ENCODE data around the gene TMEM31.

TMEM31 gene

DNA sequence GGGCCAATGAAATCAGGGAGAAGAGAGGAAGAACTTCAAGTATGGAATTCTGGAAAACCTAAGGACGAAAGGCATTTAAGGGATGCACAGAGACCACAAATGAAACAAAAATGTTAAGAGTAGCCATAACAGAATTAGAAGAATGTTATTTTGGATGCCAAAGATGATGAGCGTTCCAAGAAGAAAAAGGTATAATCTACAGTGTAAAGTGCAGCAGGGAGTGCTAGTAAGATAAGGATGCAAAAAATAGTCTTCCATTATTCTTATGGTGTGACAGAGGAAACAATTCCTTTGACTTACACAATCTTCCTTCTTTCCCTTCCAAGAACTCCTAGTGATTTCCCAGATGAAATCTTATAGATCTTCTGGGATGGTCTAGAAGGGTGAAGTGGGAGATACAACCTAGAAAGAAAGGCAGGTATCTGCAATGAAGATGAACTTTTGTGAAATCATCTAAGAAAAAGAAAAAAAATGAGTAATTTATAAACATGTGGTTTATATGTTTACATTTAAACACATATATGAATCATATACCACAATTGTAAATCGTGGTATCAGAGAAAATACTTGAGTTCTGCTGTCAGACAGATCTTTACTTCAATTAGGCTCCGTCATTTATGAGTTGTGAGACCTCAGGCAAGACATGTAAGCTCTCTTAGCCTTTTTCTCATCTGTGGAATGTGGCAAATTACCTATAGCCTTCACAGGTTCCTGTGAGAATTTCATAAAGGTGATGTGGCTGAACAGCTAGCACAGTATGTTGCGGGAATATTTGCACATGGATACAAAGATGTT, 32.3 kb upstream of the TMEM31 start:
- TF ChIP-seq, protein P1, sequence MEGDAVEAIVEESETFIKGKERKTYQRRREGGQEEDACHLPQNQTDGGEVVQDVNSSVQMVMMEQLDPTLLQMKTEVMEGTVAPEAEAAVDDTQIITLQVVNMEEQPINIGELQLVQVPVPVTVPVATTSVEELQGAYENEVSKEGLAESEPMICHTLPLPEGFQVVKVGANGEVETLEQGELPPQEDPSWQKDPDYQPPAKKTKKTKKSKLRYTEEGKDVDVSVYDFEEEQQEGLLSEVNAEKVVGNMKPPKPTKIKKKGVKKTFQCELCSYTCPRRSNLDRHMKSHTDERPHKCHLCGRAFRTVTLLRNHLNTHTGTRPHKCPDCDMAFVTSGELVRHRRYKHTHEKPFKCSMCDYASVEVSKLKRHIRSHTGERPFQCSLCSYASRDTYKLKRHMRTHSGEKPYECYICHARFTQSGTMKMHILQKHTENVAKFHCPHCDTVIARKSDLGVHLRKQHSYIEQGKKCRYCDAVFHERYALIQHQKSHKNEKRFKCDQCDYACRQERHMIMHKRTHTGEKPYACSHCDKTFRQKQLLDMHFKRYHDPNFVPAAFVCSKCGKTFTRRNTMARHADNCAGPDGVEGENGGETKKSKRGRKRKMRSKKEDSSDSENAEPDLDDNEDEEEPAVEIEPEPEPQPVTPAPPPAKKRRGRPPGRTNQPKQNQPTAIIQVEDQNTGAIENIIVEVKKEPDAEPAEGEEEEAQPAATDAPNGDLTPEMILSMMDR (IDR thresholded peaks at IDR 0.05; ENCODE audit: insufficient read depth, low read length, poor library complexity, severe bottlenecking): no peak
- H3K27me3 ChIP-seq (replicated peaks; ENCODE audit: control insufficient read depth, insufficient read depth, low read length): no peaks in the 10 kb centered on the region
- no peak for DNase-seq (ENCODE audit: extremely low read depth, insufficient read length)
- H3K36me3 ChIP-seq (ENCODE audit: control insufficient read depth, insufficient read depth, low read length): no peaks in the 10 kb centered on the region
- no peak overlapping the region for H3K4me3 ChIP-seq (replicated peaks; ENCODE audit: low read depth, low read length)

DNA sequence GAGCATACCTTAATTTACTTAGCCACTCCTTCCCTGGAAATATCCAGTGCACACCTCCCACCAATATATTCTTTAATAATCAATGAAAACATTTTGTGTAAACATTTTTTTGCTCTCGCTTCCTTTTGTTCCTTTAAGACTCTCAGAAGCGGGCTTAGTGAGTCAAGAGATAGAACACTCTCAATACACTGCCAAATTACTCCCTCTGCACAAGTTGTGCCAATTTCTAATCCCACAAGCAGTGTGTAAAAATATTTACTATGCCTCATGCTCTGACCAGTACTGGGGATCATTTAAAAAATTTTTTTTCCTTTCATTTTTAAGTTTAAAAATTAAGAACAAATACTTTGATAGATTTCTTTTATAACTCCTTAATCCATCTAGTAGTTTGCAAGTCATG, 29.3 kb upstream of the TMEM31 start:
- no peak for DNase-seq (ENCODE audit: extremely low read depth, insufficient read length)
- Histone ChIP-seq H3K36me3 (ENCODE audit: control insufficient read depth, insufficient read depth, low read length) (no peaks in the 10 kb centered on the region; the same call in 1 of the 2 replicates), H3K27me3 (replicated peaks; ENCODE audit: control insufficient read depth, insufficient read depth, low read length) (no peaks in the 10 kb centered on the region), H3K4me3 (replicated peaks; ENCODE audit: low read depth, low read length) (no peak overlapping the region)
- TF ChIP-seq, protein P1 (IDR thresholded peaks at IDR 0.05; ENCODE audit: insufficient read depth, low read length, poor library complexity, severe bottlenecking): no peak

DNA sequence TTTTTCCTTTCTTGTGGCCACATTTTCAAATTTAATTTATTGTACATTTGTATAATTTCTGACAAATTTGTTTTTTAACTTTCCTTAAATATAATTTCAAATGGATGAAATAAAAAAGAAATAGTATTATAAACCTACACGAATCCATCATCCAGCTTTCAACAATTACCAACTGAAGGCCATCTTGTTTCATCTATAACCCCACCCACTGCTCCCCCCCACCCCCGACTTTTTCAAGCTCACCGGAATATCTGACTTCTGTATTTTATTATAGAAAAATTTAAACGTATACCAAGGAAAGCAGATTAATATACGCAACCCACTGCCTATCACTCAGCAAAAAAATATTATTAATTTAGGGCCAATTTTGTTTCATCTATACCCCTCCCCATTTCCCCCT, 25.3 kb upstream of the TMEM31 start:
- Histone ChIP-seq H3K27me3 (replicated peaks; ENCODE audit: control insufficient read depth, insufficient read depth, low read length) (no peaks in the 10 kb centered on the region), H3K4me3 (replicated peaks; ENCODE audit: low read depth, low read length) (peak overlapping the region; percentile 79), H3K36me3 (ENCODE audit: control insufficient read depth, insufficient read depth, low read length) (no peaks in the 10 kb centered on the region; the same call in 1 of the 2 replicates)
- TF ChIP-seq, protein P1 (IDR thresholded peaks at IDR 0.05; ENCODE audit: insufficient read depth, low read length, poor library complexity, severe bottlenecking): no peak
- no peak for DNase-seq (ENCODE audit: extremely low read depth, insufficient read length)

DNA sequence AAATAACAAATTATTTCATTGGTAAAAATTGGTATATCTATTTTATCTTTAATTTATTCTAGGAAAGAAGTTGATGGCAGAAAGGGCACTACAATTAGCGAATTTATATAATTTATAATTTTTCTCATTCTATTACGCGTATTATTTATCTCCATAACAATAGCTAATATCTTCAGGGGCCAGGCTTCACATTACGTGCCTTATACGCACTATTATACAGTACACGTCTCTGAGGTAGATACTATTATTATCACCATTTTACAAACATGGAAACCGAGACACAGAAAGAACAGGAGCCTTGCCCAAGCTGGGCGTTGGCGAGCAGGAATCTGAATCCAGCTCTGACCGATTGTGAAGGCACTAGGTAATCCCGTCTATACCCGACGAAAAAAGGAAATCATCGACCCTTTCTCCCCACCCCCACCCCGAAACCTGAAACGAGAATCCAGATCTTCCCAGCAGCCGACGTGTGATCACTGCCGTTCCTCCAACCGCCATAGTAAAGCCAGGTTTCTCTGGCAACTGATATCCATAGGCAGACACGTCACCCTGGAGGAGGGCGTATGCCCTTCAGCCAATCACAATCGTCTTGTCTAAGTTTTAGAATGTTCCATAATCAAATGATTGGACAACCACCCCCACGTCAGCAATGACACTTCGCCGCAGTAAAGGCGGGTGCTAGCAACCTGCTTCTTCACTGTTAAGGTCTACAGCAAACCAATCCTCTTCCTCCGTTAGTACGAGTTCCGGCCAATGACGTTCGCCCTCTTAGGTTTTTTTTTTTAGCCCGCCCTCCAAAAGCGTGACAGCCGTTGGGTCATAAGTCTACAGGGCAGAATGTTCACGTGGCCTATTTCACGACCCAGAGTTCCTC, 24.3 kb upstream of the TMEM31 start, which contains the start of gene MORF4L2:
Gene MORF4L2 (minus strand): TSS at position 501 of the 874 bp plus-strand sequence. CDS start 9,672 bp downstream, outside the sequence.
- Histone ChIP-seq H3K4me3 (replicated peaks; ENCODE audit: low read depth, low read length) (peak within 1 kb of the TSS; percentile 79), H3K27me3 (replicated peaks; ENCODE audit: control insufficient read depth, insufficient read depth, low read length) (no peaks in the 10 kb centered on the region), H3K36me3 (ENCODE audit: control insufficient read depth, insufficient read depth, low read length) (no peaks in the 10 kb centered on the region; the same call in 1 of the 2 replicates)
- DNase-seq (ENCODE audit: extremely low read depth, insufficient read length): peak; percentile 78
- TF ChIP-seq, protein P1 (IDR thresholded peaks at IDR 0.05; ENCODE audit: insufficient read depth, low read length, poor library complexity, severe bottlenecking): no peak

DNA sequence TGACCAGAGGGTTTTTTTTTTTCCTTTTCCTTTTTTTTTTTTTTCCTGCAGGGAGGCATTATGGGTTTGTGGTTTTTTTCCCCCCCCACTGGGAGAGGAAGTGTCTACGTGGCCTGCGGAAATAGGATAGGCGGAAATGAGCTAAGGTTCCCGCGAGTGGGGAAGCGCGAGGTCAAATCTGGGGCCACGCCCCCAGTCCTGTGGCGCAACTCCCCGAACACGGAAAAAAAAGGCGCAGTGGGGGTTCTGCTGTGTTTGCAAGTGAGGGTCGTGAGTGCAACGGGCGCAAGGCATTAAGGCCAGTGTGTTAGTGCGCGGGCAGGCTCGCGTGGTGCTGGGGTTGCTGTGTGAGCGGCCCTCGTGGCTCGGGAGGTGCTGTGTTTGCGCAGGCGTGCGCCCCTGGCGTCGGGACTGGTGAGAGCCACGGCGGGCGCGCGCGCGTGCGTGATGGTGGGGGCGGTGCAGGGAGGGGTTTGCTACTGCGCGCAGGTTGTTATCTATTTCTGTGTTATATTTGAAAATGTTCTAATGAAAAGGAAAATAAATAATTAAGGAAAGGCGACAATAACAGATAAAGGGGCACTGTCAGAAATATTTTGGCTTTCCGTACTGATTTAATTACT, 23.5 kb upstream of the TMEM31 start:
- no peaks in the 10 kb centered on the region for H3K27me3 ChIP-seq (replicated peaks; ENCODE audit: control insufficient read depth, insufficient read depth, low read length)
- peak overlapping the region; percentile 69 for H3K4me3 ChIP-seq (replicated peaks; ENCODE audit: low read depth, low read length)
- TF ChIP-seq, protein P1 (IDR thresholded peaks at IDR 0.05; ENCODE audit: insufficient read depth, low read length, poor library complexity, severe bottlenecking): peak; percentile 38
- DNase-seq (ENCODE audit: extremely low read depth, insufficient read length): peak; percentile 88
- no peaks in the 10 kb centered on the region; the same call in 1 of the 2 replicates for H3K36me3 ChIP-seq (ENCODE audit: control insufficient read depth, insufficient read depth, low read length)

All from GM06990 (cell line).